ENCODE measurements around the gene PLA2G15. TPM values are rescaled to one million over a fixed set of nuclear protein-coding genes. Genes with fewer than 3 reads are reported as not detected.
A peak's percentile ranks its signal among the peaks of the same experiment; 100 is the strongest.

Gene PLA2G15, protein sequence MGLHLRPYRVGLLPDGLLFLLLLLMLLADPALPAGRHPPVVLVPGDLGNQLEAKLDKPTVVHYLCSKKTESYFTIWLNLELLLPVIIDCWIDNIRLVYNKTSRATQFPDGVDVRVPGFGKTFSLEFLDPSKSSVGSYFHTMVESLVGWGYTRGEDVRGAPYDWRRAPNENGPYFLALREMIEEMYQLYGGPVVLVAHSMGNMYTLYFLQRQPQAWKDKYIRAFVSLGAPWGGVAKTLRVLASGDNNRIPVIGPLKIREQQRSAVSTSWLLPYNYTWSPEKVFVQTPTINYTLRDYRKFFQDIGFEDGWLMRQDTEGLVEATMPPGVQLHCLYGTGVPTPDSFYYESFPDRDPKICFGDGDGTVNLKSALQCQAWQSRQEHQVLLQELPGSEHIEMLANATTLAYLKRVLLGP
- 14.8 and 14.9 TPM in 2 replicates for total RNA-seq (2014; rRNA removed; shearing (Covaris generic))
- polyA plus RNA-seq (2016; fragmentation: Nextera tagmentation; extraction: Ambion mirVana): 3.1 TPM in 2 replicates
- long read RNA-seq, partial matches to known transcripts: 0 of 4 reads
- long read RNA-seq, other reads (novel, unspliced or antisense): 0 of 4 reads

- peak; percentile 97 for DNase-seq (ENCODE audit: low spot score)
- Histone ChIP-seq H2AFZ (peak within 1 kb of the TSS; percentile 97), H3K4me1 (ENCODE audit: insufficient read depth) (no peaks in the 10 kb centered on the region; the same call in 1 of the 2 replicates), H3K27me3 (ENCODE audit: insufficient read depth) (peaks cover 9% of the 10 kb centered on the region; the same call in 1 of the 2 replicates), H3K36me3 (ENCODE audit: insufficient read depth) (no peaks in the 10 kb centered on the region), H4K20me1 (replicated peaks; ENCODE audit: insufficient read depth) (no peaks in the 10 kb centered on the region; the same call in 1 of the 2 replicates), H3F3A (replicated peaks; ENCODE audit: low read depth) (no peaks in the 10 kb centered on the region), H3K9me2 (ENCODE audit: insufficient read depth) (no peaks in the 10 kb centered on the region), H3K79me2 (replicated peaks; ENCODE audit: insufficient read depth) (no peaks in the 10 kb centered on the region), H3K27ac (ENCODE audit: low read depth) (no peak within 1 kb of the TSS), H3K4me2 (peak within 1 kb of the TSS; percentile 96), H3K4me3 (peak within 1 kb of the TSS; percentile 95)
- Mint-ChIP-seq H3K36me3 (ENCODE audit: low read depth) (no peaks in the 10 kb centered on the region), H3K4me1 (0 out of 3 replicates have a peak, but pooled peaks cover 4% of the 10 kb centered on the region), H3K4me3 (peak within 1 kb of the TSS; percentile 96), H3K27me3 (ENCODE audit: insufficient read depth, low read depth, poor library complexity) (peaks cover 31% of the 10 kb centered on the region), H3K9me3 (no peaks in the 10 kb centered on the region), H3K27ac (no peak within 1 kb of the TSS)
- TF ChIP-seq STAT1 (IDR thresholded peaks at IDR 0.05; ENCODE audit: unreplicated experiment) (no peak), CREB1 (CRISPR knock-in tag; IDR thresholded peaks at IDR 0.05; ENCODE audit: low read depth) (peak; percentile 74), NANOG (IDR thresholded peaks at IDR 0.05; ENCODE audit: borderline replicate concordance) (no peak), ZNF114 (CRISPR knock-in tag; IDR thresholded peaks at IDR 0.05) (no peak), POLR2AphosphoS5 (IDR thresholded peaks at IDR 0.05; ENCODE audit: low read depth) (peak; percentile 88), ETS1 (IDR thresholded peaks at IDR 0.05) (no peak)
- peak; percentile 95 for ATAC-seq
Measured at GRCh38 chr16:68244903-68245853, at the start of gene PLA2G15. TSS of gene PLA2G15 (plus strand) at chr16:68245373. CDS start at chr16:68245427, 54 bp downstream.

DNA sequence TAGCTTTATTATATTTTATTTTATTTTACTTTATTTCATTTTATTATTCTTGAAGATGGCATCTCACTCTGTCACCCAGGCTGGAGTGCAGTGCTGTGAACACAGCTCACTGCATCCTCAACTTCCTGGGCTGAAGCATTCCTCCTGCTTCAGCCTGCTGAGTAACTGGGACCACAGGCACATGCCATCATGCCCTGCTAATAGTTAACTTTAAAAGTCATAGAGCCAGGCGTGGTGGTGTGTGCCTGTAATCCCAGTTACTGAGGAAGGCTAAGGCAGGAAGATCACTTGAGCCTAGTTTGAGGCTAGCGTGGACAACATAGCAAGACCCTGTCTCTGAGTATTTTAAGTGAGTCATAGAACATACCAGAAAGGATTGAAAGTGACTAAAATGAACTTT is 47.9 kb upstream of the PLA2G15 start:
- Histone ChIP-seq H3K27me3 (ENCODE audit: insufficient read depth) (no peaks in the 10 kb centered on the region), H3K9me2 (ENCODE audit: insufficient read depth) (no peaks in the 10 kb centered on the region), H3K27ac (ENCODE audit: low read depth) (no peak overlapping the region), H3K4me2 (no peak overlapping the region), H3F3A (replicated peaks; ENCODE audit: low read depth) (no peaks in the 10 kb centered on the region), H4K20me1 (replicated peaks; ENCODE audit: insufficient read depth) (peaks cover 4% of the 10 kb centered on the region; the same call in 1 of the 2 replicates), H3K79me2 (replicated peaks; ENCODE audit: insufficient read depth) (no peaks in the 10 kb centered on the region), H2AFZ (no peak overlapping the region), H3K4me1 (ENCODE audit: insufficient read depth) (no peaks in the 10 kb centered on the region), H3K36me3 (ENCODE audit: insufficient read depth) (no peaks in the 10 kb centered on the region), H3K4me3 (no peak overlapping the region)
- no peak overlapping the region for H3K4me3 Mint-ChIP-seq
- no peaks in the 10 kb centered on the region for H3K36me3 Mint-ChIP-seq (ENCODE audit: low read depth)
- ATAC-seq: no peak
- no peaks in the 10 kb centered on the region for H3K4me1 Mint-ChIP-seq
- DNase-seq (ENCODE audit: low spot score): no peak
- peaks cover 1% of the 10 kb centered on the region for H3K27me3 Mint-ChIP-seq (ENCODE audit: insufficient read depth, low read depth, poor library complexity)
- no peaks in the 10 kb centered on the region for H3K9me3 Mint-ChIP-seq
- no peak overlapping the region for H3K27ac Mint-ChIP-seq
- no peak for TF ChIP-seq REST (IDR thresholded peaks at IDR 0.05; ENCODE audit: unreplicated experiment)
- TF ChIP-seq STAT1 (IDR thresholded peaks at IDR 0.05; ENCODE audit: unreplicated experiment): no peak
- no peak for TF ChIP-seq NANOG (IDR thresholded peaks at IDR 0.05; ENCODE audit: borderline replicate concordance)
- no peak for TF ChIP-seq ZNF114 (CRISPR knock-in tag; IDR thresholded peaks at IDR 0.05)
- TF ChIP-seq POLR2AphosphoS5 (IDR thresholded peaks at IDR 0.05; ENCODE audit: low read depth): no peak
- TF ChIP-seq JUNB (IDR thresholded peaks at IDR 0.05; ENCODE audit: unreplicated experiment): no peak

Data from GM23338 (cell line).